HCT116 (cell line): ENCODE measurements around the gene ALMS1. TPM values are rescaled to one million over a fixed set of nuclear protein-coding genes. Genes with fewer than 3 reads are reported as not detected.

Experiments
- ATAC-seq: fragments of 200-7000 bp; cut with Tn5 transposase; 2 replicates; pipeline ENCODE4 v1.9.1; 2020; ENCODE audit warnings: mild to moderate bottlenecking, moderate library complexity
- BruUV-seq: library from RNA; stranded (reverse); fragments of 400-500 nt; replicated peaks from 2 replicates; lab custom pipeline; 2021; lab: Mats Ljungman, UMichigan
- CTCF ChIA-PET: fragments of 300-600 bp; sonication (Branson Sonifier 250); formaldehyde crosslinking; loops from one replicate; lab custom pipeline; 2021; ENCODE audit warnings: antibody characterized with exemption; lab: Charles Lee
- POLR2A ChIA-PET: fragments of 300-600, 350-600 bp; sonication (Branson Sonifier 250); formaldehyde crosslinking; loops from one replicate; lab custom pipeline; 2021; ENCODE audit warnings: antibody characterized with exemption; lab: Charles Lee
- RAD21 ChIA-PET, 2 experiments: fragments of 300-600 bp; sonication (Branson Sonifier 250); formaldehyde crosslinking; loops; one replicate each; lab custom pipeline; 2023; ENCODE audit warnings: low total read pairs in 2 of 2; ENCODE audit not compliant: uncharacterized antibody in 2 of 2, unreplicated experiment in 2 of 2, low non-redundant PET in 1 of 2; lab: Charles Lee
- DNase-seq: peaks from one replicate; pipeline ENCODE4 v3.0.0-alpha.2; 2010; ENCODE audit warnings: low read depth, low spot score
- H2AFZ ChIP-seq: fragments of 200-600 bp; shearing (Covaris generic), sonication (generic); 2 replicates; pipeline ENCODE4 v1.6.1; 2017; ENCODE audit warnings: low read depth, mixed run types, mixed read lengths, antibody characterized with exemption, low read length; ENCODE audit not compliant: poor library complexity, severe bottlenecking
- H3K27ac ChIP-seq: 2 replicates; pipeline ENCODE4 v1.5.1; 2012; ENCODE audit warnings: low read depth, low read length
- H3K27me3 ChIP-seq: fragments of 200-600 bp; sonication (generic); 2 replicates; pipeline ENCODE4 v1.6.1; 2016; ENCODE audit warnings: mixed run types, low read length, mixed read lengths; ENCODE audit not compliant: insufficient read depth
- H3K36me3 ChIP-seq, 2 experiments: fragments of 200-500 bp in 1 of 2; fragments of 200-600 bp in 1 of 2; sonication (Bioruptor generic) in 1 of 2; sonication (generic) in 1 of 2; 2 replicates each; pipeline versions ENCODE4 v1.5.1 to v1.6.1; 2014 to 2016; ENCODE audit warnings: low read length in 2 of 2, inconsistent platforms in 1 of 2, mixed read lengths in 1 of 2, mixed run types in 1 of 2; ENCODE audit not compliant: insufficient read depth in 2 of 2, control insufficient read depth in 1 of 2
- H3K4me1 ChIP-seq, 2 experiments: fragments of 200-600 bp in 1 of 2; sonication (generic) in 1 of 2; 2 replicates each; pipeline versions ENCODE4 v1.5.1 to v1.6.1; 2012 to 2017; ENCODE audit warnings: low read length in 2 of 2, inconsistent platforms in 1 of 2, mild to moderate bottlenecking in 1 of 2, mixed read lengths in 1 of 2, mixed run types in 1 of 2, moderate library complexity in 1 of 2; ENCODE audit not compliant: insufficient read depth in 2 of 2, control insufficient read depth in 1 of 2
- H3K4me2 ChIP-seq: fragments of 200-600 bp; sonication (generic); 2 replicates; pipeline ENCODE4 v1.6.1; 2017; ENCODE audit warnings: mixed run types, low read length, mixed read lengths
- H3K4me3 ChIP-seq, 2 experiments: fragments of 200-600 bp in 1 of 2; sonication (generic) in 1 of 2; replicated peaks in 1 of 2; 2 replicates each; pipeline ENCODE4 v1.5.1; 2011 to 2016; ENCODE audit warnings: low read length in 2 of 2, control low read depth in 1 of 2, low read depth in 1 of 2, mild to moderate bottlenecking in 1 of 2, mixed read lengths in 1 of 2, mixed run types in 1 of 2
- H3K79me2 ChIP-seq: fragments of 200-600 bp; sonication (generic); 2 replicates; pipeline ENCODE4 v1.6.1; 2017; ENCODE audit warnings: mild to moderate bottlenecking, mixed run types, low read length, moderate library complexity, mixed read lengths; ENCODE audit not compliant: insufficient read depth
- H3K9ac ChIP-seq: fragments of 200-600 bp; sonication (generic); 2 replicates; pipeline ENCODE4 v1.6.1; 2016; ENCODE audit warnings: low read length, mixed read lengths
- H3K9me2 ChIP-seq: fragments of 200-600 bp; sonication (generic), shearing (Covaris generic); 2 replicates; pipeline ENCODE4 v1.6.1; 2017; ENCODE audit warnings: mixed run types, mild to moderate bottlenecking, moderate library complexity; ENCODE audit not compliant: insufficient read depth
- H3K9me3 ChIP-seq, 2 experiments: fragments of 200-500 bp in 1 of 2; fragments of 200-600 bp in 1 of 2; sonication (Bioruptor generic) in 1 of 2; sonication (generic) in 1 of 2; 2 replicates each; pipeline ENCODE4 v1.6.1; 2014 to 2017; ENCODE audit warnings: low read length in 2 of 2, mixed read lengths in 2 of 2, inconsistent platforms in 1 of 2, low read depth in 1 of 2, mild to moderate bottlenecking in 1 of 2, mixed run types in 1 of 2, moderate library complexity in 1 of 2; ENCODE audit not compliant: control insufficient read depth in 1 of 2, insufficient read depth in 1 of 2
- H4K20me1 ChIP-seq: fragments of 200-600 bp; sonication (generic), shearing (Covaris generic); 2 replicates; pipeline ENCODE4 v1.6.1; 2017; ENCODE audit warnings: mixed run types, mild to moderate bottlenecking, moderate library complexity; ENCODE audit not compliant: insufficient read depth
- CBX3 ChIP-seq: IDR thresholded peaks from 2 replicates; pipeline ENCODE4 v1.6.1; 2012; ENCODE audit warnings: low read depth
- CEBPB ChIP-seq: IDR thresholded peaks from 2 replicates; pipeline ENCODE4 v1.6.1; 2012; ENCODE audit warnings: low read depth
- CTCF ChIP-seq, 3 experiments: fragments of 200-600 bp in 1 of 3; sonication (generic) in 1 of 3; IDR thresholded peaks in 2 of 3; conservative IDR thresholded peaks in 1 of 3; 2 replicates each; pipeline ENCODE4 v1.5.1; 2012 to 2017; ENCODE audit warnings: low read depth in 2 of 3, low read length in 2 of 3, antibody characterized with exemption in 1 of 3, borderline replicate concordance in 1 of 3, control low read depth in 1 of 3, mild to moderate bottlenecking in 1 of 3, mixed read lengths in 1 of 3, mixed run types in 1 of 3, moderate library complexity in 1 of 3; ENCODE audit not compliant: insufficient read depth in 1 of 3
- EGR1 ChIP-seq: IDR thresholded peaks from 2 replicates; pipeline ENCODE4 v1.6.1; 2012; ENCODE audit warnings: low read depth
- EZH2 ChIP-seq: fragments of 200-600 bp; sonication (generic); IDR thresholded peaks from 2 replicates; pipeline ENCODE4 v1.6.1; 2017; ENCODE audit warnings: antibody characterized with exemption, mixed run types
- EZH2phosphoT487 ChIP-seq: fragments of 200-600 bp; IDR thresholded peaks from 2 replicates; pipeline ENCODE4 v1.6.1; 2018; ENCODE audit warnings: antibody characterized with exemption, borderline replicate concordance
- JUND ChIP-seq: IDR thresholded peaks from 2 replicates; pipeline ENCODE4 v1.6.1; 2012
- REST ChIP-seq: IDR thresholded peaks from 2 replicates; pipeline ENCODE4 v1.6.1; 2012; ENCODE audit warnings: low read depth
- SP1 ChIP-seq: IDR thresholded peaks from 2 replicates; pipeline ENCODE4 v1.6.1; 2012; ENCODE audit warnings: low read depth
- TCF7L2 ChIP-seq: IDR thresholded peaks from 2 replicates; pipeline ENCODE4 v1.7.0; 2011; ENCODE audit warnings: borderline replicate concordance, inconsistent platforms; ENCODE audit not compliant: insufficient read depth, insufficient read length; ENCODE audit errors: extremely low read depth
- YY1 ChIP-seq: IDR thresholded peaks from 2 replicates; pipeline ENCODE4 v1.6.1; 2011; ENCODE audit warnings: low read length, low read depth, moderate library complexity, mild to moderate bottlenecking; ENCODE audit not compliant: insufficient replicate concordance; ENCODE audit errors: extremely low read depth
- ZNF274 ChIP-seq: fragments of 200-500 bp; sonication (Bioruptor generic); IDR thresholded peaks from 2 replicates; pipeline ENCODE4 v1.6.1; 2014; ENCODE audit warnings: mild to moderate bottlenecking, low read depth, low read length, inconsistent platforms
- intact Hi-C: fragments of 100-400 bp; cut with micrococcal nuclease; formaldehyde crosslinking; loops from 2 replicates; pipeline ENCODE4 v1.10.0; 2022
- total RNA-seq: library from RNA; stranded (reverse); gene quantifications from one replicate; pipeline ENCODE4 v1.2.1, GENCODE V29; 2021; ENCODE audit not compliant: unreplicated experiment
- TF ChIP-seq, protein P1 (sequence below): IDR thresholded peaks from 2 replicates; pipeline ENCODE4 v1.6.1; 2012
- TF ChIP-seq, protein P2 (sequence below): IDR thresholded peaks from 2 replicates; pipeline ENCODE4 v1.6.1; 2012

Gene ALMS1
- total RNA-seq, 1 experiment from 2014 or later, result 20.5 TPM

DNA sequence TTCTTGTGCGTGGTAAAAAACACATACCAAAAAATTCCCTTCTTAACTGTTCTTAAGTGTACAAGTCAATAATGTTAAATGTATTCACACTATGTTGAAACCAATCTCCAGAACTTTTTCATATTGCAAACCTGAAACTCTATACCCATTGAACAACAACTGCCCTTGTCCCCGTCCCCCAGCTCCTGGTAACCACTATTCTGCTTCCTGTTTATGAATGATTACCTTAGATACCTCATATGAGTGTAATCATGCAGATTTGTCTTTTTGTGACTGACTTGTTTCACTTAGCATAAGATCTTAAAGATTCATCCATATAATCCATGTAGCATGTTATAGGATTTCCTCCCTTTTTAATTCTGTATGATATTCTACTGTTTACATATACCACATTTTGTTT, 196.7 kb downstream of the ALMS1 start:
- peaks cover 0 to 6% of the 10 kb centered on the region in 2 experiments; a peak in 1 of 4 replicates for H3K9me3 ChIP-seq
- intact Hi-C loops, result no loop called here
- TF ChIP-seq TCF7L2, result no peak
- TF ChIP-seq CTCF (IDR thresholded peaks at IDR 0.05 in 2 of 3, conservative IDR thresholded peaks at IDR 0.05 in 1 of 3; ENCODE audit: borderline replicate concordance in 1 of 3, insufficient read depth in 1 of 3, low read depth in 2 of 3, low read length in 2 of 3), result no peak
- H3K4me2 ChIP-seq, result no peak overlapping the region
- H4K20me1 ChIP-seq, result no peaks in the 10 kb centered on the region
- ChIA-PET CTCF (no interaction called here), RAD21 (no interaction called here), POLR2A (no interaction called here)
- H3K9me2 ChIP-seq, result no peaks in the 10 kb centered on the region
- H3K79me2 ChIP-seq, result no peaks in the 10 kb centered on the region
- ATAC-seq, result no peak
- no peaks in the 10 kb centered on the region for H3K36me3 ChIP-seq
- DNase-seq, result no peak
- no peak overlapping the region for H3K4me3 ChIP-seq
- no peaks in the 10 kb centered on the region for H3K4me1 ChIP-seq
- BruUV-seq, result no TSS peak
- H2AFZ ChIP-seq, result no peak overlapping the region
- H3K27me3 ChIP-seq, result no peaks in the 10 kb centered on the region
- H3K9ac ChIP-seq, result no peak overlapping the region
- no peak overlapping the region for H3K27ac ChIP-seq

DNA sequence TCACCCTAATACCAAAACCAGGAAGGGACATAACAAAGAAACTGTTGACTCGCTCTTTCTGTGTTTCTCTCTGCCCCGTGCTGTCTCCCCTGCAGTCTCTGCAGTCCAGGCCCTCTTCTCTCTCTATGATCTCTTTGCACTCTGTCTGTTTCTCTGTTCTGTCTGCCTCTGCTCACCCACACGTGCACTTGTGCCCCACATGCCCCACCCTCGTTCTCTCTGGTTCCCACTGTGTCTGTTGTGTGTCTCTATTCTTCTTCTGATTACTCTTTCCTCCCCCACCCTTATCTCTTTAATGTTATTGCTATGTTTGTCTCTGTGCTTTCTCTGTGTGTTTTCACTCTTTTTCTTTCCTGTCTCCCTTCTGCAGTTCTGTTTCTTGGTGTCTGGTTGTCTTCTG, 202.5 kb downstream of the ALMS1 start:
- no TSS peak for BruUV-seq
- Histone ChIP-seq H3K27me3 (no peaks in the 10 kb centered on the region), H3K4me3 (no peak overlapping the region), H3K4me2 (no peak overlapping the region), H3K27ac (no peak overlapping the region), H2AFZ (no peak overlapping the region), H3K79me2 (no peaks in the 10 kb centered on the region), H3K9ac (no peak overlapping the region), H3K9me3 (peaks cover 0 to 6% of the 10 kb centered on the region in 2 experiments; a peak in 1 of 4 replicates), H3K4me1 (no peaks in the 10 kb centered on the region), H4K20me1 (no peaks in the 10 kb centered on the region), H3K9me2 (no peaks in the 10 kb centered on the region), H3K36me3 (no peaks in the 10 kb centered on the region)
- ATAC-seq, result no peak
- CTCF ChIA-PET, result no interaction called here
- RAD21 ChIA-PET, result no interaction called here
- POLR2A ChIA-PET, result no interaction called here
- intact Hi-C loops, result no loop called here
- no peak for DNase-seq
- no peak for TF ChIP-seq JUND
- no peak for TF ChIP-seq EZH2phosphoT487
- no peak for TF ChIP-seq EZH2
- no peak for TF ChIP-seq EGR1
- no peak for TF ChIP-seq SP1
- no peak for TF ChIP-seq CEBPB
- TF ChIP-seq REST, result no peak
- no peak for TF ChIP-seq TCF7L2
- TF ChIP-seq, protein P1, sequence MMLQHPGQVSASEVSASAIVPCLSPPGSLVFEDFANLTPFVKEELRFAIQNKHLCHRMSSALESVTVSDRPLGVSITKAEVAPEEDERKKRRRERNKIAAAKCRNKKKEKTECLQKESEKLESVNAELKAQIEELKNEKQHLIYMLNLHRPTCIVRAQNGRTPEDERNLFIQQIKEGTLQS, result no peak
- TF ChIP-seq, protein P2, sequence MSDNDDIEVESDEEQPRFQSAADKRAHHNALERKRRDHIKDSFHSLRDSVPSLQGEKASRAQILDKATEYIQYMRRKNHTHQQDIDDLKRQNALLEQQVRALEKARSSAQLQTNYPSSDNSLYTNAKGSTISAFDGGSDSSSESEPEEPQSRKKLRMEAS, result no peak
- TF ChIP-seq YY1, result no peak
- no peak for TF ChIP-seq ZNF274
- TF ChIP-seq CBX3, result no peak
